DMS114 treated with DMSO at 0.1 percent for 48 hours (cell line): ENCODE results near the gene PTPRA.
"Not testable (repeated sequence)": the region's sequence is repeated elsewhere in the genome, so short reads cannot be mapped to it uniquely, and the experiment has no call there.

ENCODE experiments used
- DNase-seq: peaks from one replicate; lab custom pipeline; 2025; ENCODE audit not compliant: unreplicated experiment; lab: John Stamatoyannopoulos, UW

Gene PTPRA, protein sequence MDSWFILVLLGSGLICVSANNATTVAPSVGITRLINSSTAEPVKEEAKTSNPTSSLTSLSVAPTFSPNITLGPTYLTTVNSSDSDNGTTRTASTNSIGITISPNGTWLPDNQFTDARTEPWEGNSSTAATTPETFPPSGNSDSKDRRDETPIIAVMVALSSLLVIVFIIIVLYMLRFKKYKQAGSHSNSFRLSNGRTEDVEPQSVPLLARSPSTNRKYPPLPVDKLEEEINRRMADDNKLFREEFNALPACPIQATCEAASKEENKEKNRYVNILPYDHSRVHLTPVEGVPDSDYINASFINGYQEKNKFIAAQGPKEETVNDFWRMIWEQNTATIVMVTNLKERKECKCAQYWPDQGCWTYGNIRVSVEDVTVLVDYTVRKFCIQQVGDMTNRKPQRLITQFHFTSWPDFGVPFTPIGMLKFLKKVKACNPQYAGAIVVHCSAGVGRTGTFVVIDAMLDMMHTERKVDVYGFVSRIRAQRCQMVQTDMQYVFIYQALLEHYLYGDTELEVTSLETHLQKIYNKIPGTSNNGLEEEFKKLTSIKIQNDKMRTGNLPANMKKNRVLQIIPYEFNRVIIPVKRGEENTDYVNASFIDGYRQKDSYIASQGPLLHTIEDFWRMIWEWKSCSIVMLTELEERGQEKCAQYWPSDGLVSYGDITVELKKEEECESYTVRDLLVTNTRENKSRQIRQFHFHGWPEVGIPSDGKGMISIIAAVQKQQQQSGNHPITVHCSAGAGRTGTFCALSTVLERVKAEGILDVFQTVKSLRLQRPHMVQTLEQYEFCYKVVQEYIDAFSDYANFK

GRCh38 chr20:2873010-2873746, at the start of gene PTPRA:
Gene PTPRA (plus strand): TSS chr20:2873481. CDS start chr20:2964278, 90,797 bp downstream.
- peak; percentile 71 for DNase-seq

DNA sequence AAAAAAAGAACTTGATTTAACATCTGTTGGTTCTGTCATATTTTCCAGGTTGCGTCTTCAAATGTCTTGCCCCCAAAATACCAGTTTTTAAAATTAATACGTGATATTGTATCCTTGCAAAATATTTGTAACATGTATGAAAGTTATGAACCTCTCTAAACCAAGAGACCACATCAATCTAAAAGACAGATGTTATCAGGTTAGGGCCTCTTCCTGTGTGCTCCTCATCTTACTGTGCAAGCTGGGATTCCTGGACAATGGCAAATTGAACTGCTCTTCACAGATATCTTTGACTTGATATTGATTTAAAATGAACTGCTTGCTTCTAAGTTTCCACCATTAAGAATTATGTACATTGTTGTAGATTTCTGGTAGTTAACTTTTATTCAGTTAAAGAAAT, 47.5 kb upstream of the PTPRA start:
- DNase-seq: no peak

- DNase-seq: no peak
Measured at GRCh38 chr20:2826655-2827054, 46.6 kb upstream of the PTPRA start.

DNA sequence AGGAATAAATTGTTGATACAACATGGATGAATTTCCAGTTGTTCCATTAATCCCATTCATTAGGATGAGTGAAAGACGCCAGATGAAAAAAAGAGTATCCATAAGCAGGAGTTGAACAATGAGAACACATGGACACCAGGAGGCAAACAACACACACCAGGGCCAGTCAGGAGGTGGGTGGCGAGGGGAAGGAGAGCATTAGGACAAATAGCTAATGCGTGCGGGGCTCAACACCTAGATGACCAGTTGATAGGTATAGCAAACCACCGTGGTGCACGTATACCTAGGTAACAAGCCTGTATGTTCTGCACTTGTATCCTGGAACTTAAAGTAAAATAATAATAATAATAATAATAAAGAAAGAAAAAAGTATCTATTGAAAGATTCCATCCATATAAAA, 43.9 kb upstream of the PTPRA start:
- DNase-seq: no peak

GRCh38 chr20:2831206-2831605, 42.1 kb upstream of the PTPRA start:
- not testable (repeated sequence) for DNase-seq

GRCh38 chr20:2833761-2834160, 39.5 kb upstream of the PTPRA start:
- DNase-seq: no peak

GRCh38 chr20:2834401-2835110, 38.7 kb upstream of the PTPRA start:
- no peak for DNase-seq

- no peak for DNase-seq
Measured at GRCh38 chr20:2835331-2835796, 37.9 kb upstream of the PTPRA start.

- no peak for DNase-seq
Measured at GRCh38 chr20:2836035-2836434, 37.2 kb upstream of the PTPRA start.

- no peak for DNase-seq
Measured at GRCh38 chr20:2837221-2837960, 35.9 kb upstream of the PTPRA start.

- no peak for DNase-seq
Measured at GRCh38 chr20:2838170-2838797, 35.0 kb upstream of the PTPRA start.

DNA sequence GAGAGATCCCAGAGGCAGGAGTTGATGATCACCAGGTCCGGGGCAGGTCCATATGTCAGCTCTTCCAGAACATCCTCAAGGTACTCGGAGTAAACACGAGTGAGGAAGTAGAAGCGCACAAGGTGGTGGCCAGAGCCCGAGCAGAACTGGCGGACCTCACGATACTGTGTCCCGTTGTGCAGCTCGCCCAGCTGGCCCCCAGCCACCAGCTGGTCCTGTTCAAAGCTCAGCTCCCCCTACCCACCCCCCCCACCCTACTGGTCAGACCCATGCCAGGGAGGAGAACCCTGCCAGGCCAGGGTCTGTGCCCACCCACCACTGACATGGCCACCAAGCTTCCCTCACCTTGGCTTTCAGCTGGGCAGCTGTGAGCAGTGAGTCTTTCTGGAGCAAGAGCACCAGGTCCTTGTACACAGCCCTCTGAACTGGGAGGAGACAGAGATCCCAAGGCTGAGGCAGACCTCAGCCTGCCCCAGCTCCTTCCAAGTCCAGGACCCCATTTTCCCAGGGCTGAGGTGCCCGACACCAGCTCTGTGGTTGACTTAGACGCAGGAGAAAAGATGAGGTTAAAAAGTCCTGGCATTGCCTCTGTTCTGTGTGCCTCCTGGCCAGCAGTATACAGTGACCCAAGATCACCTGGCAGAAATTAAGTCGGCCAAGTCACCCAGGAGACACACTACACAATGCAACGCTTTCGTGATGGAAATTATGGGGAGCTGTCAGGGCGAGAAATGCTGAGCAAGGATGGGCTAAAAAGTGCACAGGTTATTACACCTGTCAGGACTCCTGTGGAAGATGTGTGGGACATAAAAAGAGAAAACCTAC, 34.2 kb upstream of the PTPRA start:
- DNase-seq: no peak

DNA sequence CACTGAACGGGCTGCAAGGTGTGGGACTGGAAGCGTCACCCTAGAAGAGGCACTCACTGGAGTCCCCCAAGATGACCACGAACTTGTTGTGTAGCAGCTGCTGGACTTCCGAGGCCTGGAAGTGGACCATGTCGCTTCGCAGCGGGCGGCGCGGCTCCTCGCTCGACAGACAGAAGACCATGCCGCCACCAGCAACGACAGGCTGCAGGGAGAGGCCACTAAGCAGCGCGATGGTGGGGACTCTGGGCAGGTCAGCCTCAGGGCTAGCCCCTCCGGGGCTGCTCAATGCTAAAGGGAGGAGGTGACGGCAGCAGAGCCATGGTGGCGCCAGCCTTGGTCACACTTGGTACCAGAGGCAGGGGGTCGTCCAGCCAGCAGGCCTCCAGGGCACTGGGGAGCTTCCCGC, 33.5 kb upstream of the PTPRA start:
- DNase-seq: no peak

- DNase-seq: peak; percentile 71
Measured at GRCh38 chr20:2840138-2840966, 32.9 kb upstream of the PTPRA start, which contains the start of the genes PCED1A and VPS16. Gene PCED1A (minus strand): TSS chr20:2840655. CDS start chr20:2839912, 743 bp downstream. Gene VPS16 (plus strand): TSS chr20:2840745. CDS start chr20:2840775, 30 bp downstream.

DNA sequence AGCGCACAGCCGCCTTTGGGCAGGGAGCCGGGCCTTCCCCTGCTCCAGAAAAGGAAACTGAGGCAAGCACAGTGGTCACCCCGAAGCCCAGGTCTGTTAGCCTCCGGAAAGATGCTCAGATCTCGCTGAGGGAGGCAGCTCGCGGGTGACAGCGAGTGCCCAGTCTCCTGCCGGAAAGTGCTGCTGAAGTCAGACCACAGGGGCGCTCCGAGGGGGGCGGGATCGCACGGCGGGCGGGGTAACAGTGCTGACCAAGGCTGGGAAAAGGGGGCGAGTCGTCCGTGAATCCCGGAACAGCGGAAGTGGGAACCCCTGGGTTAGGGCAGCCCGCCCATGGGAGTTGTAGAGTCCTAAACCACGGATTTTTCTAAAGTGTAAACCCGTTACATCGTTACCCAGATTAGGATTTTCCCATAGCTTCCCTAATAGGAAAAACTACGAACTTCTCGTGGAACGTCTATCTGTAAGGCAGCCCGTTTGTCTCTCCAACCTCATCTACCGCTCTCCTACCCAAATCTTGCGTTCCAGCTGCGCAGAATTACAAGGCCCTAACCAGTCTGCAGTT, 32.2 kb upstream of the PTPRA start:
- peak; percentile 51 for DNase-seq

DNA sequence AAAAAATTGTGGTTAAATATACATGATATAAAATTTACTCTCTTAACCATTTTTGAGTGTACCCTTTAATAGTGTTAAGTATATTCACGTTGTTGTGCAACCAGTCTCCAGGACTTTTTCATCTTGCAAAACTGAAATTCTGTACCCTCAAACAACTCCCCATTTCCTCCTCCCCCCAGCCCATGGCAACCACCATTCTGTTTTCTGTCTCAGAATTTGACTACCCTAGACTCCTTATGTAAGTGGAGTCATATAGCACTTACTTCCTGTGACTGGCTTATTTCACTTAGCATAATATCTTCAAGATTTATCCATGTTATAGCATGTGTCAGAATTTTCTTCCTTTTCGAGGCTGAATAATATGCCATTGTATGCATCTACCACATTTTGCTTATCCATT, 27.7 kb upstream of the PTPRA start:
- DNase-seq: no peak

GRCh38 chr20:2846698-2847097, 26.6 kb upstream of the PTPRA start:
- DNase-seq: no peak
